Measurements from ENCODE around the gene SLC35D2.

SLC35D2 gene

GRCh38 chr9:96388144-96388543 lies 4.6 kb upstream of the SLC35D2 start:
- CTCF ChIA-PET, result no interaction called here
- TF ChIP-seq, protein P1, sequence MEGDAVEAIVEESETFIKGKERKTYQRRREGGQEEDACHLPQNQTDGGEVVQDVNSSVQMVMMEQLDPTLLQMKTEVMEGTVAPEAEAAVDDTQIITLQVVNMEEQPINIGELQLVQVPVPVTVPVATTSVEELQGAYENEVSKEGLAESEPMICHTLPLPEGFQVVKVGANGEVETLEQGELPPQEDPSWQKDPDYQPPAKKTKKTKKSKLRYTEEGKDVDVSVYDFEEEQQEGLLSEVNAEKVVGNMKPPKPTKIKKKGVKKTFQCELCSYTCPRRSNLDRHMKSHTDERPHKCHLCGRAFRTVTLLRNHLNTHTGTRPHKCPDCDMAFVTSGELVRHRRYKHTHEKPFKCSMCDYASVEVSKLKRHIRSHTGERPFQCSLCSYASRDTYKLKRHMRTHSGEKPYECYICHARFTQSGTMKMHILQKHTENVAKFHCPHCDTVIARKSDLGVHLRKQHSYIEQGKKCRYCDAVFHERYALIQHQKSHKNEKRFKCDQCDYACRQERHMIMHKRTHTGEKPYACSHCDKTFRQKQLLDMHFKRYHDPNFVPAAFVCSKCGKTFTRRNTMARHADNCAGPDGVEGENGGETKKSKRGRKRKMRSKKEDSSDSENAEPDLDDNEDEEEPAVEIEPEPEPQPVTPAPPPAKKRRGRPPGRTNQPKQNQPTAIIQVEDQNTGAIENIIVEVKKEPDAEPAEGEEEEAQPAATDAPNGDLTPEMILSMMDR (IDR thresholded peaks at IDR 0.05; ENCODE audit: control extremely low read depth, extremely low read depth, low read depth, missing control alignments), result no peak
- POLR2A ChIA-PET, result no interaction called here

GRCh38 chr9:96386157-96386556 lies 2.6 kb upstream of the SLC35D2 start:
- ChIA-PET POLR2A (no interaction called here), CTCF (no interaction called here)
- TF ChIP-seq, protein P1 (IDR thresholded peaks at IDR 0.05; ENCODE audit: control extremely low read depth, extremely low read depth, low read depth, missing control alignments), result no peak
- no peak for DNase-seq (ENCODE audit: extremely low spot score)

More at GRCh38 chr9:96388144-96388543, 4.6 kb upstream of the SLC35D2 start:
- no peak for DNase-seq (ENCODE audit: extremely low spot score)

DNA sequence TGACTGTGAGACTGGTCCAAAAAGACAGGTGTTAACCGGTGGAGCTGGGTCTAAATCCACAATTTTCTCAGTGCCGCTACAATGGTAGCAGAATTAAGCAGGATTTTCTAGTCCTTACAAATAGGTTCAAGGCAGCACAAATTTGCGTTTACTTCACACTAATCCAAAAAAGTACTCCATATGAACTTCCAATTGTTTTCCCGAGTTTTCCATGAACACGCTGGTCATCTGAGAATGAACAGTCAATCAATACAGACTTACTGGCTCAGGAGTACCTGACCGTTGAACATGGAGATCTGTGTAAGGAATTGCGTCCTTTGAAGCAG lies 709 bp downstream of the SLC35D2 start:
- TF ChIP-seq, protein P1 (IDR thresholded peaks at IDR 0.05; ENCODE audit: control extremely low read depth, extremely low read depth, low read depth, missing control alignments), result no peak
- no peak for DNase-seq (ENCODE audit: extremely low spot score)
- ChIA-PET CTCF (interaction anchor here (0.8 to 2.1 kb wide), 3 partner anchors 30 to 41 kb away, joined by 3 to 7 read pairs (median 3); no protein-coding TSS in a partner anchor), POLR2A (interaction anchor here (0.5 to 0.6 kb wide), 2 partner anchors 8 to 12 kb away, joined by 3 to 4 read pairs; no protein-coding TSS in a partner anchor)

GRCh38 chr9:96382175-96382574 lies 1.3 kb downstream of the SLC35D2 start:
- TF ChIP-seq, protein P1 (IDR thresholded peaks at IDR 0.05; ENCODE audit: control extremely low read depth, extremely low read depth, low read depth, missing control alignments), result no peak
- ChIA-PET CTCF (interaction anchor here (1.0 to 2.1 kb wide), 3 partner anchors 9 to 31 kb away, joined by 4 to 7 read pairs (median 4); no protein-coding TSS in a partner anchor), POLR2A (interaction anchor here (0.5 to 0.6 kb wide), 2 partner anchors 8 to 11 kb away, joined by 3 to 4 read pairs; no protein-coding TSS in a partner anchor)
- DNase-seq (ENCODE audit: extremely low spot score), result no peak

- POLR2A ChIA-PET, result no interaction called here
- no peak for DNase-seq (ENCODE audit: extremely low spot score)
- CTCF ChIA-PET, result interaction anchor here (0.9 to 2.1 kb wide), 4 partner anchors 10 to 61 kb away, joined by 3 to 7 read pairs (median 4); no protein-coding TSS in a partner anchor
- TF ChIP-seq, protein P1 (IDR thresholded peaks at IDR 0.05; ENCODE audit: control extremely low read depth, extremely low read depth, low read depth, missing control alignments), result no peak
Measured at GRCh38 chr9:96381696-96382095, 1.8 kb downstream of the SLC35D2 start.

DNA sequence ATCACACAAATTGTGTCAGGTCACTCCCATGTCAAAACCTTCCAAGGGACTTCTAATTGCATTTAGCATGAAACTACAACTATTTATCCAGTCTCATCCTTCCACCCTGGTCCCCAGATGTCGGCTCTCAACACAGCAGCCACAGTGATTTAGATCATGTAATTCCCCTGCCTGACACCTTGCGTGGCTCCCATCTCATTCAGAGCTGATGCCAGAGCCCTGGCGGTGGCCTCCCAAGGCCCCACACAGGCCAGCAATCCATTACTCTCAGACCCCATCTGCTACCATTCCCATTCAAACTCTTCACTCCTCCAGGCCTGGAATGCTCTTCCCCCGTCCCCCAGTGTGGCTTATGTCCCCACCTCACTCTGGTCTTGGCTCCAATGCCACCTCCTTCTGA lies 2.4 kb downstream of the SLC35D2 start:
- TF ChIP-seq, protein P1 (IDR thresholded peaks at IDR 0.05; ENCODE audit: control extremely low read depth, extremely low read depth, low read depth, missing control alignments), result no peak
- ChIA-PET POLR2A (no interaction called here), CTCF (interaction anchor here (0.9 to 2.1 kb wide), 4 partner anchors 10 to 61 kb away, joined by 3 to 7 read pairs (median 4); no protein-coding TSS in a partner anchor)
- no peak for DNase-seq (ENCODE audit: extremely low spot score)
